Mucosa of gallbladder (tissue), 1 donor: ENCODE data around the gene RAB11FIP3. TPM values are rescaled to one million over a fixed set of nuclear protein-coding genes. Genes with fewer than 3 reads are reported as not detected.
A peak's percentile ranks its signal among the peaks of the same experiment; 100 is the strongest.

Experiments
- DNase-seq: peaks from one replicate; pipeline ENCODE4 v3.0.0-alpha.2; 2020; ENCODE audit warnings: low spot score
- total RNA-seq: library from RNA; stranded (reverse); gene quantifications from one replicate; pipeline ENCODE4 v1.2.1, GENCODE V29; 2021
- donor health status: DM: no; HTN: no; CAD: no.

RAB11FIP3 gene
- total RNA-seq, 1 donor from 2014 or later, result 58.5 TPM

DNA sequence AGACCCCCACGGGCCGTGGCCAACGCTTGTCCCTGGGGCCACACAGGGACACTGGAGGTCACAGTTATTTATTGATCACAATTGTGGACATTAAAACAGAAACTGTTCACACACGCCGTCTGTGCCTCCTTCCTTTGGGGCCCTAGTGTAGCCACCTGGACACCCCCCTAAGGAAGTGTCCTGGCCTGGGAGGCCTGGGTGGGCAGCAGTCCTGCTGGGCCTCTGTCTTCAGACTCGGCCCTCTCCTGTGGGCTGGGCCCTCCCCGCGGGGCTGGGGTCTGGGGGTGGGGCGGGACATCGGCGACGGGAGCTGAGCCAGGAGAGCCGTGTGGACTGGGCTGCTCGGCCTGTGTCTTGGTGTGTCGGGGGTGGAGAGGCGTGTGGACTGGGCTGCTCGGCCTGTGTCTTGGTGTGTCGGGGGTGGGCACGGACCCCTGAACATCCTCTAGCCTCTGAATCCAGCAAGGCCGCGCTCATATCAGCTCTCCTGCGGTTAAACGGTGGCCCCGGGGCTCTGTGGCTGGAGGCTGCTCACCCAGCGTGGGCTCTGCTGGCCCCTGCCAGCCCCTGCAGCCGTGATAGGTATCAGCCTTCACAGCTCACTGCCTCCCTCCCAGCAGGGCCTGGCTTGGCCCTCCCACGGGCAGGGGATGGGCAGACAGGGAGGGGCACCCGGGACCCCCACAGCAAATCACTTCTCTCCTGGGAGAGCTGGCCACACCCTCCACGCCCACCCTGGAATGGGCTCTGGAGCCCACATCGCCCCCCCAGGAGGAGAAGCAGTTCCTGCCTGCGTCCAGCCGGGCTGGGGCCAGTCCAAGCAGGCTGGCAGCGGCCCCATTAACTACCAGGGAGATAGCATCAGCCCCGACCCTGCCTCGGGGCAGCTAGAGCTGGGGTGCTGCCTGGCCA is 140.2 kb downstream of the RAB11FIP3 start:
- no peak for DNase-seq

- peak; percentile 67 for DNase-seq
These were observed 141.3 kb downstream of the RAB11FIP3 start, which contains the start of gene NHLRC4 for GRCh38 chr16:566475-567372. Gene NHLRC4 (plus strand): TSS chr16:567005. CDS start chr16:568048, 1,043 bp downstream.

DNA sequence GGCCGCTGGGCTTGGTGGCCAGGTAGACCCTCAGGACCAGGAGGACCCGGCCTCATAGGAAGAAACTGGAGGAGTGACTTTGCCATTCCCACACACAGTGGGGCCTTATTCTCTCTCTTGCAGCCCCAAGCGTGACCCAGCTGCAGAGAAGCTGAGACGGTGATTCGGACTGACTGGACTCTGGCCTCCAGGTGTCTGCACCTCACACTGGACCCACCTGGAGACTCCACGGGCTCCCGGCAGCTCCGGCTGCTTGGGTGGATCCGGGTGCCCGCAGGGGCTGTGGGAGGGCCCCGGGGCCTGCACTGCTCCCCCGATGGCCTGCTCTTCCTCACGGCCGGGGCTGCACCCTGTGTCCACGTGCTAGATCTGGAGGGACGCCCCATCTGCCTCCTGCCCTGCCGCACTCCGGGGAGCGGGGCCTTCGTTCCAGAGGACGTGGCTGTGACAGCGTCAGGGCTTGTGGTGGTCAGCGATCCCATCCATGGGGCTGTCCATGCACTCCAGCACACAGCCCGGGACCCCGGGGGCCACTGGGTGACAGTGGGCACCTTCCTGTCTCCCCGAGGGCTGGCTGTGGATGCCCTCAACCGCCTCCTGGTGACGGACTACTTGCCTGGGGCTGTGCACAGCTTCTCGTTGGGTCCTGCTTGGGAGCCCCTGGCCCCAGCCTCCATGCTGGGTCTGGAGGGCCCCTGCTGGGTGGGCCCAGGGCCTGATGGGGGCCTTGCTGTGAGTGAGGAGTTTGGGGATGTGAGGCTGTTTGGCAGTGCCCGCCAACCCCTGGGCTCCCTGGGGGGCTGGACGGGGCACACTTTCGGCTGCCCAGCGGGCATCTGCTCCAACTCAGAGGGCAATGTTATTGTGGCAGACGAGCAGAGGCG is 142.2 kb downstream of the RAB11FIP3 start:
- no peak for DNase-seq

DNA sequence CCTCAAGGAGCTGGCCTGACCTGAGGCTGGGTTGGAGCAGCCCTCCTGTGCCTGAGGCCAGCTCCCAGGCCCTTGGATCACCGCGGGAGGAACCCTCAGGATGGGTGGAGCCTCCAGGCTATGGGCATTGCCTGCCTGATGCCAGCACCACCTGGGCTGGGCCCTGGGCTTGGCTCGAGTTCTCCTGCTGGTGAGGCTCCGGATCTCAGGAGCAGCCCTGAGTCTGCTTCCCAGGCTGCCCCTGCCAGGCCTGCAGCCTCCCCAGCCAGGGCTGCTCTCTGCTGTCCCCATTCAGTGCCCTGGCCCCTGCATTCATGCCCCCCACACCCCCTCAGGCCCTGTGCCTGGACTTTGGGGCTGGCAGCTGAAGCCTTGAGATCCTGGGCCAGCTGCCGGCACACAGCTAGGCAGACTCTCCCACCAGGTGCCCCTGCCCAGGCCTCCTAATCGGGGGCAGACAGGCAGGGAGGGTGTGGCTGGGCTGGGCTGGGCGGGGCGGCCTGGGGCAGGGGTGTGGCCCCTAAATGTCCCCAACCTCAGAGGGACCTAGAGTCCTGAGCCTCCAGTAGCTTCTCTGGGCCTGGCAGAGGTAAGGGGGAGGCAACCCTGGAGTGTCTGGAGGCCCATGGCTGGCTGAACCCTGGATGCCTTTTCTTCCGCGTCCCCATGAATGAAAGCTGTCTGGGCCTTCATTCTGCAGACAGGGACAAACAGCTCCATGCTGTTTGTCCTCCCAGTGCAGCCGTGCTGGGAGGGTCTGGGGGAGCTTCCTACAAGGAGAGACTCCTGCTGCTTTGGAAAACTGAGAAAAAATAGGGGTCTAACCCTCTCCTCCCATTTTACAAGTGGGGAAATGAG is 143.2 kb downstream of the RAB11FIP3 start:
- DNase-seq, result no peak

- peak; percentile 35 for DNase-seq
These were observed 144.2 kb downstream of the RAB11FIP3 start, which contains the start of gene PIGQ for GRCh38 chr16:569445-570254. Gene PIGQ (plus strand): TSS chr16:569968. CDS start chr16:574075, 4,107 bp downstream.

Other genes with a start within 250 kb of the RAB11FIP3 start
- 54.8 TPM for gene HBA1, start 249.0 kb upstream of the RAB11FIP3 start, total RNA-seq
- gene HBQ1, start 245.2 kb upstream of the RAB11FIP3 start, total RNA-seq, result not detected
- 72.1 TPM for gene LUC7L, start 196.2 kb upstream of the RAB11FIP3 start, total RNA-seq
- gene FAM234A, start 190.8 kb upstream of the RAB11FIP3 start, total RNA-seq, result 138 TPM
- gene RGS11, start 149.7 kb upstream of the RAB11FIP3 start, total RNA-seq, result 6.7 TPM
- gene ARHGDIG, start 145.1 kb upstream of the RAB11FIP3 start, total RNA-seq, result 2.6 TPM
- gene PDIA2, start 142.5 kb upstream of the RAB11FIP3 start, total RNA-seq, result 1.3 TPM
- 29.2 TPM for gene AXIN1, start 72.9 kb upstream of the RAB11FIP3 start, total RNA-seq
- gene MRPL28, start 55.1 kb upstream of the RAB11FIP3 start, total RNA-seq, result 52.9 TPM
- gene PGAP6, start 43.7 kb upstream of the RAB11FIP3 start, total RNA-seq, result 85.7 TPM
- gene NME4, start 28.4 kb upstream of the RAB11FIP3 start, total RNA-seq, result 105 TPM
- 36.8 TPM for gene DECR2, start 23.8 kb upstream of the RAB11FIP3 start, total RNA-seq
- gene CAPN15, start 102.1 kb downstream of the RAB11FIP3 start, total RNA-seq, result 75.4 TPM
- gene PRR35, start 134.7 kb downstream of the RAB11FIP3 start, total RNA-seq, result not detected
- 1.2 TPM for gene NHLRC4, start 141.4 kb downstream of the RAB11FIP3 start, total RNA-seq
- 117 TPM for gene PIGQ, start 144.3 kb downstream of the RAB11FIP3 start, total RNA-seq
- 33.1 TPM for gene RAB40C, start 164.4 kb downstream of the RAB11FIP3 start, total RNA-seq
- 1.7 TPM for gene WFIKKN1, start 205.3 kb downstream of the RAB11FIP3 start, total RNA-seq
- 69.3 TPM for gene METTL26, start 210.7 kb downstream of the RAB11FIP3 start, total RNA-seq
- gene MCRIP2, start 216.2 kb downstream of the RAB11FIP3 start, total RNA-seq, result 67.6 TPM
- 62.4 TPM for gene WDR90, start 223.7 kb downstream of the RAB11FIP3 start, total RNA-seq
- 125 TPM for gene RHOT2, start 242.5 kb downstream of the RAB11FIP3 start, total RNA-seq